ENCODE measurements around the gene CUL1.
"Not testable (repeated sequence)": the region's sequence is repeated elsewhere in the genome, so short reads cannot be mapped to it uniquely, and the experiment has no call there.

Gene CUL1

GRCh38 chr7:148698007-148698396, 701 bp upstream of the CUL1 start:
- no peak for DNase-seq

GRCh38 chr7:148699024-148699781, 500 bp downstream of the CUL1 start:
- DNase-seq, result peak; percentile 31

- peak; percentile 25 for DNase-seq
These were observed 1.3 kb downstream of the CUL1 start for GRCh38 chr7:148699782-148700629.

GRCh38 chr7:148700661-148701064, 2.0 kb downstream of the CUL1 start:
- no peak for DNase-seq

GRCh38 chr7:148701414-148701813, 2.7 kb downstream of the CUL1 start:
- no peak for DNase-seq

GRCh38 chr7:148702876-148703670, 4.4 kb downstream of the CUL1 start:
- DNase-seq, result no peak

- not testable (repeated sequence) for DNase-seq
These were observed 4.9 kb downstream of the CUL1 start for GRCh38 chr7:148703671-148703962.

GRCh38 chr7:148704189-148704588, 5.5 kb downstream of the CUL1 start:
- DNase-seq, result no peak

- no peak for DNase-seq
These were observed 6.3 kb downstream of the CUL1 start for GRCh38 chr7:148704970-148705369.

- no peak for DNase-seq
These were observed 7.7 kb downstream of the CUL1 start for GRCh38 chr7:148706368-148706767.

- DNase-seq, result no peak
These were observed 9.6 kb downstream of the CUL1 start for GRCh38 chr7:148708026-148708885.

GRCh38 chr7:148709014-148709413, 10.3 kb downstream of the CUL1 start:
- no peak for DNase-seq

- DNase-seq, result not testable (repeated sequence)
These were observed 11.7 kb downstream of the CUL1 start for GRCh38 chr7:148710426-148710825.

- no peak for DNase-seq
These were observed 12.7 kb downstream of the CUL1 start for GRCh38 chr7:148711191-148712102.

GRCh38 chr7:148712678-148713329, 14.1 kb downstream of the CUL1 start:
- no peak for DNase-seq

GRCh38 chr7:148714498-148714897, 15.8 kb downstream of the CUL1 start:
- no peak for DNase-seq

- no peak for DNase-seq
These were observed 16.3 kb downstream of the CUL1 start for GRCh38 chr7:148715027-148715426.

- no peak for DNase-seq
These were observed 18.6 kb downstream of the CUL1 start for GRCh38 chr7:148717266-148717793.

- DNase-seq, result no peak
These were observed 19.7 kb downstream of the CUL1 start for GRCh38 chr7:148718431-148718830.

- DNase-seq, result no peak
These were observed 21.1 kb downstream of the CUL1 start for GRCh38 chr7:148719753-148720152.

- no peak for DNase-seq
These were observed 21.8 kb downstream of the CUL1 start for GRCh38 chr7:148720472-148720871.
